HG02678 (cell line): ENCODE measurements around the gene RMND1.
A peak's percentile ranks its signal among the peaks of the same experiment; 100 is the strongest.

Source experiments
- ATAC-seq: cut with Tn5 transposase; IDR thresholded peaks from one replicate; pipeline ENCODE4 v1.9.1; 2021; ENCODE audit warnings: mild to moderate bottlenecking, moderate library complexity; ENCODE audit not compliant: unreplicated experiment

RMND1 gene, protein sequence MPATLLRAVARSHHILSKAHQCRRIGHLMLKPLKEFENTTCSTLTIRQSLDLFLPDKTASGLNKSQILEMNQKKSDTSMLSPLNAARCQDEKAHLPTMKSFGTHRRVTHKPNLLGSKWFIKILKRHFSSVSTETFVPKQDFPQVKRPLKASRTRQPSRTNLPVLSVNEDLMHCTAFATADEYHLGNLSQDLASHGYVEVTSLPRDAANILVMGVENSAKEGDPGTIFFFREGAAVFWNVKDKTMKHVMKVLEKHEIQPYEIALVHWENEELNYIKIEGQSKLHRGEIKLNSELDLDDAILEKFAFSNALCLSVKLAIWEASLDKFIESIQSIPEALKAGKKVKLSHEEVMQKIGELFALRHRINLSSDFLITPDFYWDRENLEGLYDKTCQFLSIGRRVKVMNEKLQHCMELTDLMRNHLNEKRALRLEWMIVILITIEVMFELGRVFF

GRCh38 chr6:151451950-151452749, at the start of gene RMND1:
Gene RMND1 (minus strand): TSS chr6:151452126. CDS start chr6:151445811, 6,315 bp downstream.
- ATAC-seq, result peak; percentile 97

- ATAC-seq, result no peak
Measured at GRCh38 chr6:151499551-151499950, 47.6 kb upstream of the RMND1 start.

GRCh38 chr6:151498327-151498726, 46.4 kb upstream of the RMND1 start:
- ATAC-seq, result peak; percentile 74

GRCh38 chr6:151497905-151498304, 46.0 kb upstream of the RMND1 start:
- peak; percentile 21 for ATAC-seq

DNA sequence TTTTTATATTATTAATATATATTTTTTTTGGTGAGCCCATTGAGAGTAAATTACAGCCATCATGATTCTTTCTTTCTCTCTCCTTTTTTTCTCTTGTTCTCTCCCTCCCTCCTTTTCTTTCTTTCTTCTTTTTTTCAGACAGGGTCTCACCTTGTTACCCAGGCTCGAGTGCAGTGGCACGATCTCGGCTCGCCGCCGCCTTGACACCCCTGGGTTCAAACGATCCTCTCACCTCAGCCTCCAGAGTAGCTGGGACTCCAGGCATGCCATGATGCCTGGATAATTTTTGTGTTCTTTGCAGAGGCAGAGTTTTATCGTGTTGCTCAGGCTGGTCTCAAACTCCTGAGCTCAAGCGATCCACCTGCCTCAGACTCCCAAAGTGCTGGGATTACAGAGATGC, 43.5 kb upstream of the RMND1 start:
- ATAC-seq, result no peak

GRCh38 chr6:151494936-151495320, 43.0 kb upstream of the RMND1 start:
- ATAC-seq, result no peak

GRCh38 chr6:151494235-151494935, 42.5 kb upstream of the RMND1 start:
- no peak for ATAC-seq

DNA sequence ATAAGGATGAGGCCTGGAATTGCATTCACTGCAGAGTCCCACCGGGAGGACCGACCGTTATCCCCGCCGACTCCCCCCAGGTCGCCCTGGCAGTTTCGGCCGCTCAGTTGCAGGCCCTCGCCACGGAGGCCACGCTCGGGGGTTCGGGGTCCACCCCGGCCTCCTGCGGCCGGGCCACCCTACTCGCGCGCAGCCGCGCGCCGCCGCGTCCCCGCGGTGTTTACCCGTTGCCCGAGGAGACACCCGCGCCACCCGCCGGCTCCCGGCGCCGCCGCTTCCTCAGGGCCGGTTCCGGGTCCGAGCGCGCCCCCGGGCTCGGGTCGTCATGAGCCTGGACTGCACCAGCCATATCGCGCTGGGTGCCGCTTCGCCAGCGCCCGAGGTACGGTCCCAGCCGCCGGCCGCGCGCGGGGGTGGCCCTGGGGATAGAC, 41.9 kb upstream of the RMND1 start, which contains the start of gene CCDC170:
Gene CCDC170 (plus strand): TSS at position 214 of the 431 bp plus-strand sequence. CDS start 112 bp downstream, at position 326.
- ATAC-seq, result no peak

- no peak for ATAC-seq
Measured at GRCh38 chr6:151493161-151493803, 41.4 kb upstream of the RMND1 start.

DNA sequence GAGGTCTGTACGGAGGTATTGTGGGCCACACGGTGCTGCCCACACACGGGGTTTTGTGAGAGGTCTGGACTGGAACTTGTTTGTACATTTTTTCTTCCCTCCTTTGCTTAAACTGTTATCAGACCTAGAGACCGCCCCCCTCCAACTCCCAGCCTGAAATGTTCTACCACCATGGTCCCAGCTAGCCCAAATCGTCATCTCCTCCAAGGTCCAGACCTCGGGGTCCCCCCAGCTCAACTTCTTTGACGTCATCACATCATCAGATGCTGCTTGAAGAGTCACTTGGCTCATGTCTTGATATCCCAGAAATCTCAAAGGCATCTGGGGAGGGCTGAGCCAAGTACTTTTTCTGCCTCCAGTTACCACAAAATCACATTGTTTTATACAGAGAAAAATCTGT, 39.1 kb upstream of the RMND1 start:
- no peak for ATAC-seq

GRCh38 chr6:151488226-151488625, 36.3 kb upstream of the RMND1 start:
- ATAC-seq, result no peak

DNA sequence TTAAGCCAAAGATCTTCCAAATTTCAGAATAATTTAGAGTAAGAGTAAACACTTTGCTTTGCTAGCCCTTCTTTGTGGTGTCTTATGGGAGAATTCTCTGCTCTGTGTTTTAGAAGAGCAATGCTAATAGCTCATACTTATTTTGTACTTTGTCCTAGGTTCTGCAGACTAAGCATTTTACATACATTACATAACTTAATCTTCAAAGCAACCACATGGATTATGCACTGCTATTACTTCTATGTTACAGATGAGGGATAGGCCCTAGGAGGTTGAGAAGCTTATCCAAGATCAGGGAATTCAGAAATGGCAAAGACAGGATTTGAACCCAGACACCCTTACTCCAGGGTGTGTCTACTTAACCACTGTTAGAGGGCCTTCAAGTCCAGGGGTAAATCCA, 32.1 kb upstream of the RMND1 start:
- no peak for ATAC-seq

DNA sequence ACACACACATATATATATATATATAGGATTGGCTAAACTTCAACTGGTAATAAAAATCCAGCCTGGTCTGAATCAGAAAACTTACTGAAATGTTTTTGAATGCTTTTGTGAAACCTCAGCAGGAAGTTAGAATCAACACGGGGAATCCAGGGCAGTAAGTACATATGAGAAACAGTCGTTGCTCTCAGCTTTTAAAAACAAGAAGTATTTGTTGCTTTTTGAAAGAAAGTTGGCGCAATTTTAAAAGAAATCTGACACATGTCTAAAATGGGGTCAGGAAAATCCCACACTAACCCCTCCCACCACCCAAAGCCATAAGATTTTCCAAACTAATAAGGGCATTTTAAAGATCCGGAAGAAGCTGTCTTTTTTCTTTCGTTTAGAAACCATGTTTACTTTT, 30.4 kb upstream of the RMND1 start:
- ATAC-seq, result peak; percentile 56

GRCh38 chr6:151481786-151482185, 29.9 kb upstream of the RMND1 start:
- ATAC-seq, result no peak

DNA sequence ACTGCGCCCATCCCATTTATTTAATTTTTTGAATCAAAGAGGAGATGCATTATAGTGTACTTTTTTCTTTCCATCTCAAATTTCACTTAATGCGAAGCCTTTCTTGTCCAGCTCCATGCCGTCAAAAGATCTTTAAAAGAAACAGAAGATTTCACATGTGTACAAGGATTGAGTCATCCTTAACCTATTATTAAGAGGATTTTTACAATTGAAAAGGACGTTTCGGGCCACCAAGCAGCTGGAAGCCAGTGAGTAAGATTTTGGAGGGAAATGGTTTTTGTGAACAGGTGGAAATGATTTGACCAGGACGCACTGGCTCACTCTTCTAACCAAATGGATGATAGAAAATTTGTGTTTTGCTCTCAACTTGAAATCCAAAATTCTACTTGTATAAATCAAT, 26.7 kb upstream of the RMND1 start:
- ATAC-seq, result no peak

DNA sequence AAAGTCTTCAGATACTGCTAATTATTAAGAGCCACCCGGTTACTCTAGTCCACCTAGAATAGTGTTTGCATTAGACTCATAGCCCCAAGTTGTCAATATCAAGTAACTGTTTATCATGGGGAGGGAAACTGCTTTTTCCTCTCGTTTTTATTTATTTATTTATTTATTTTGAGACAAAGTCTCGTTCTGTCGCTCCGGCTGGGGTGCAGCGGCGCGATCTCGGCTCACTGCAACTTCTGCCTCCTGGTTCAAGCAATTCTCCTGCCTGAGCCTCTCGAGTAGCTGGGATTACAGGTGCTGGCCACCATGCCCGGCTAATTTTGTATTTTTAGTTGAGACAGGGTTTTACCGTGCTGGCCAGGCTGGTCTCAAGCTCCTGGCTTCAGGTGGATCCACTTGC, 25.8 kb upstream of the RMND1 start:
- no peak for ATAC-seq

DNA sequence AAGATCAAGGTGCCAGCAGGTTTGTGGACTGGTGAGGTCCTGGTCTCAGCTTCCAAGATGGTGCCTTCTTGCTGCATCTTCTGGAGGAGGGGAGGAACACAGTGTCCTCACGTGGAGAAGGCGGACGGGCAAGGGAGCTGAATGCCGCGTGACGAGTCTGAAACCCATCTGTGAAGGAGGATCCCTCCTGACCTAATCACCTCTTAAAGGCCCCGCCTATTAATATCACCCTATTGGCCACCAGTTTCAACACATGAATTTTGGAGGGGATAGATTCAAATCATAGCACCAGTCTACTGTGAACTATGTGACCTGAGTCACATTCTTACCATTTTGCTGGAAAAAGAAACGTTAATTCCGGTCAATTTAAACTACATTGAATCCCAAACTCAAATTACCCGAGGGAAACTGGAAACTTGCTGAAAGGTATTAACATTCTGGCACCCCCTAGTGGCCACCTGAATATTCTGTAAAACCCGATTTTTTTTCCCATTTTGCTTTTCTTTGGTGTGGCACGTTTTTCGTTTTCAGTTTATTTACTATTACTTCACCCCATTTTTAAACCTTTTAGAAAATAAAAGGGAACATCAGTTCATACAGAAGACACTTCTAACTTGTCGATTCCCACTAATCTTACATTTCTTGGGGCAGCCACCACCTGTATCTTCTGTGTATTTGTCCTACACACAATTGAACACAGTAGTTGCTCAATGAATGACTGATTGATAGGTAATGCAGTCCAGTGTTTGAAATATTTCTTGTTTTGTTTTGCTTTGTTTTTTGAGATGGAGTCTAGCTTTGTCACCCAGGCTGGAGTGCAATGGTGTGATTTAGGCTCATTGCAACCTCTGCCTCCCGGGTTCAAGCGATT, 24.0 kb upstream of the RMND1 start:
- ATAC-seq, result peak; percentile 62

GRCh38 chr6:151464702-151465101, 12.8 kb upstream of the RMND1 start:
- ATAC-seq, result no peak

DNA sequence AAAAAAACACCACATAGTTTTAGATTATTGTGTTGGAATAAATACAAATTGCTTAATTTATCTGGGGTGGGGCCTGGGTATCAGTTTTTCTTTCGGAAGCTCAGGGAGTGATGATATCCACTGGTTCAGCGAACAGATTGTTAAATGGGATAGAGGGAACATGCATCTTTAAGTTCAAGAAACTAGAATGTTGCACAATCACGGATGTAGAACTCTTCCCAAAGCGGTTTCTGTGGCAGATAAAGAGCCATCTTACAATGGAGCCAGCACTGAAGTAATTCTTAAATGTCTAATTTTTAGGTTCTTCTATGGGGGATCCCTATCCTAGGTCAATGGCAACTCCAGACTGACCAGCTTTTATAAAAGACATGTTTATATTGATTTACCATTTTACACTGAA, 9.7 kb upstream of the RMND1 start:
- no peak for ATAC-seq
